Measurements from ENCODE around the gene GPR17. TPM values are rescaled to one million over a fixed set of nuclear protein-coding genes. Genes with fewer than 3 reads are reported as not detected.
A peak's percentile ranks its signal among the peaks of the same experiment; 100 is the strongest.

GPR17 gene
- total and polyA plus RNA-seq, 7 experiments from 2014 or later, result not detected

GRCh38 chr2:127645026-127645394, 943 bp upstream of the GPR17 start:
- H3K36me3 Mint-ChIP-seq, result no peaks in the 10 kb centered on the region
- H3K27me3 Mint-ChIP-seq, result no peaks in the 10 kb centered on the region
- no peak overlapping the region for H3K27ac ChIP-seq (ENCODE audit: low read depth, low read length)
- POLR2A ChIA-PET, result no interaction called here
- H3K27me3 ChIP-seq (ENCODE audit: control insufficient read depth in 2 of 2, insufficient read depth in 2 of 2, low read length in 2 of 2), result no peaks in the 10 kb centered on the region
- peaks cover 16 to 71% (median 57%) of the 10 kb centered on the region in 7 donors for H3K4me1 Mint-ChIP-seq
- no peak overlapping the region for H3K4me3 ChIP-seq (ENCODE audit: low read length)
- no peaks in the 10 kb centered on the region for H3K9me3 Mint-ChIP-seq
- CTCF ChIA-PET, result interaction anchor here (1.9 kb wide), 1 partner anchor 54 kb away, joined by 7 read pairs; no protein-coding TSS in a partner anchor
- H3K4me1 ChIP-seq (ENCODE audit: control insufficient read depth in 2 of 2, insufficient read depth in 2 of 2, low read length in 2 of 2), result peaks cover 3 to 41% of the 10 kb centered on the region in 2 donors
- ATAC-seq, result no peak
- DNase-seq, result no peak
- H3K4me3 Mint-ChIP-seq, result no peak overlapping the region
- intact Hi-C loops (cut with micrococcal nuclease), result no loop called here
- no peaks in the 10 kb centered on the region for H3K9me3 ChIP-seq (ENCODE audit: control insufficient read depth in 2 of 3, low read length in 3 of 3)
- H3K27ac Mint-ChIP-seq, result peak overlapping the region in 8 of 9 donors; percentile 7 to 96 (median 84)
- no peaks in the 10 kb centered on the region for H3K36me3 ChIP-seq (ENCODE audit: control insufficient read depth in 2 of 3, insufficient read depth in 3 of 3, low read length in 3 of 3)

- Histone ChIP-seq H3K4me3 (ENCODE audit: low read length) (no peak overlapping the region), H3K4me1 (ENCODE audit: control insufficient read depth in 2 of 2, insufficient read depth in 2 of 2, low read length in 2 of 2) (peaks cover 0 to 24% of the 10 kb centered on the region in 2 donors), H3K27me3 (ENCODE audit: control insufficient read depth in 2 of 2, insufficient read depth in 2 of 2, low read length in 2 of 2) (no peaks in the 10 kb centered on the region), H3K27ac (ENCODE audit: low read depth, low read length) (no peak overlapping the region), H3K9me3 (ENCODE audit: control insufficient read depth in 2 of 3, low read length in 3 of 3) (no peaks in the 10 kb centered on the region), H3K36me3 (ENCODE audit: control insufficient read depth in 2 of 3, insufficient read depth in 3 of 3, low read length in 3 of 3) (no peaks in the 10 kb centered on the region)
- peak overlapping the region in 6 of 9 donors; percentile 29 to 82 (median 68) for H3K27ac Mint-ChIP-seq
- no peaks in the 10 kb centered on the region for H3K27me3 Mint-ChIP-seq
- ChIA-PET CTCF (interaction anchor here (10.3 kb wide), 1 partner anchor 55 kb away, joined by 141 read pairs; no protein-coding TSS in a partner anchor), POLR2A (interaction anchor here (1.1 kb wide), 1 partner anchor 9 kb away, joined by 4 read pairs; no protein-coding TSS in a partner anchor)
- intact Hi-C loops (cut with micrococcal nuclease), result no loop called here
- no peak for ATAC-seq
- H3K36me3 Mint-ChIP-seq, result no peaks in the 10 kb centered on the region
- no peak for DNase-seq
- H3K4me1 Mint-ChIP-seq, result peaks cover 10 to 60% (median 47%) of the 10 kb centered on the region in 7 donors
- no peaks in the 10 kb centered on the region for H3K9me3 Mint-ChIP-seq
- no peak overlapping the region for H3K4me3 Mint-ChIP-seq
Measured at GRCh38 chr2:127646487-127647241, 711 bp downstream of the GPR17 start.

GRCh38 chr2:127647242-127648190, 1.6 kb downstream of the GPR17 start:
- peaks cover 10 to 55% (median 42%) of the 10 kb centered on the region in 7 donors for H3K4me1 Mint-ChIP-seq
- ATAC-seq, result no peak
- peak overlapping the region in 1 of 10 donors; percentile 76 for H3K4me3 Mint-ChIP-seq
- H3K36me3 Mint-ChIP-seq, result no peaks in the 10 kb centered on the region
- H3K27me3 Mint-ChIP-seq, result no peaks in the 10 kb centered on the region
- H3K9me3 Mint-ChIP-seq, result no peaks in the 10 kb centered on the region
- no peak overlapping the region for H3K27ac ChIP-seq (ENCODE audit: low read depth, low read length)
- intact Hi-C loops (cut with micrococcal nuclease), result loop anchor here (2.0 kb wide), 3 partner anchors 31 to 163 kb away; partner anchors contain the start of genes IWS1 (in 1 of the 2) and WDR33 (in 1 of the 2)
- no peak for DNase-seq
- peak overlapping the region in 7 of 9 donors; percentile 22 to 72 (median 46) for H3K27ac Mint-ChIP-seq
- ChIA-PET POLR2A (interaction anchor here (0.8 to 1.1 kb wide), 3 partner anchors 10 to 56 kb away, joined by 3 to 4 read pairs (median 4); no protein-coding TSS in a partner anchor), CTCF (interaction anchor here (10.3 kb wide), 1 partner anchor 56 kb away, joined by 141 read pairs; no protein-coding TSS in a partner anchor)
- no peaks in the 10 kb centered on the region for H3K27me3 ChIP-seq (ENCODE audit: control insufficient read depth in 2 of 2, insufficient read depth in 2 of 2, low read length in 2 of 2)
- H3K36me3 ChIP-seq (ENCODE audit: control insufficient read depth in 2 of 3, insufficient read depth in 3 of 3, low read length in 3 of 3), result no peaks in the 10 kb centered on the region
- H3K4me3 ChIP-seq (ENCODE audit: low read length), result no peak overlapping the region
- peaks cover 0 to 18% of the 10 kb centered on the region in 2 donors for H3K4me1 ChIP-seq (ENCODE audit: control insufficient read depth in 2 of 2, insufficient read depth in 2 of 2, low read length in 2 of 2)
- no peaks in the 10 kb centered on the region for H3K9me3 ChIP-seq (ENCODE audit: control insufficient read depth in 2 of 3, low read length in 3 of 3)

- ChIA-PET POLR2A (interaction anchor here (0.8 kb wide), 2 partner anchors 14 to 57 kb away, joined by 3 to 4 read pairs; no protein-coding TSS in a partner anchor), CTCF (interaction anchor here (10.3 kb wide), 1 partner anchor 57 kb away, joined by 141 read pairs; no protein-coding TSS in a partner anchor)
- Mint-ChIP-seq H3K4me3 (peak overlapping the region in 7 of 10 donors; percentile 25 to 76 (median 41)), H3K27me3 (no peaks in the 10 kb centered on the region), H3K27ac (peak overlapping the region in 7 of 9 donors; percentile 22 to 78 (median 62)), H3K4me1 (peaks cover 10 to 50% (median 39%) of the 10 kb centered on the region in 7 donors), H3K36me3 (no peaks in the 10 kb centered on the region), H3K9me3 (no peaks in the 10 kb centered on the region)
- ATAC-seq (no peak), DNase-seq (no peak)
- Histone ChIP-seq H3K27me3 (ENCODE audit: control insufficient read depth in 2 of 2, insufficient read depth in 2 of 2, low read length in 2 of 2) (no peaks in the 10 kb centered on the region), H3K4me1 (ENCODE audit: control insufficient read depth in 2 of 2, insufficient read depth in 2 of 2, low read length in 2 of 2) (peaks cover 0 to 10% of the 10 kb centered on the region in 2 donors), H3K27ac (ENCODE audit: low read depth, low read length) (no peak overlapping the region), H3K4me3 (ENCODE audit: low read length) (no peak overlapping the region), H3K9me3 (ENCODE audit: control insufficient read depth in 2 of 3, low read length in 3 of 3) (no peaks in the 10 kb centered on the region), H3K36me3 (ENCODE audit: control insufficient read depth in 2 of 3, insufficient read depth in 3 of 3, low read length in 3 of 3) (no peaks in the 10 kb centered on the region)
- intact Hi-C loops (cut with micrococcal nuclease), result loop anchor here (2.0 kb wide), 3 partner anchors 32 to 162 kb away; partner anchors contain the start of genes IWS1 (in 1 of the 2) and WDR33 (in 1 of the 2)
Measured at GRCh38 chr2:127648321-127648720, 2.4 kb downstream of the GPR17 start.

GRCh38 chr2:127649100-127649611, 3.2 kb downstream of the GPR17 start:
- Mint-ChIP-seq H3K4me3 (peak overlapping the region in 7 of 10 donors; percentile 47 to 78 (median 71)), H3K9me3 (no peaks in the 10 kb centered on the region), H3K27ac (peak overlapping the region in 6 of 9 donors; percentile 67 to 90 (median 82)), H3K4me1 (peaks cover 10 to 42% (median 34%) of the 10 kb centered on the region in 7 donors), H3K36me3 (no peaks in the 10 kb centered on the region), H3K27me3 (no peaks in the 10 kb centered on the region)
- CTCF ChIA-PET, result interaction anchor here (1.0 to 10.3 kb wide), 4 partner anchors 10 to 140 kb away, joined by 3 to 141 read pairs (median 8); no protein-coding TSS in a partner anchor
- ATAC-seq, result peak; percentile 22
- Histone ChIP-seq H3K27me3 (ENCODE audit: control insufficient read depth in 2 of 2, insufficient read depth in 2 of 2, low read length in 2 of 2) (no peaks in the 10 kb centered on the region), H3K4me1 (ENCODE audit: control insufficient read depth in 2 of 2, insufficient read depth in 2 of 2, low read length in 2 of 2) (peaks cover 0 to 9% of the 10 kb centered on the region in 2 donors), H3K9me3 (ENCODE audit: control insufficient read depth in 2 of 3, low read length in 3 of 3) (no peaks in the 10 kb centered on the region), H3K4me3 (ENCODE audit: low read length) (peak overlapping the region; percentile 15), H3K27ac (ENCODE audit: low read depth, low read length) (peak overlapping the region; percentile 18), H3K36me3 (ENCODE audit: control insufficient read depth in 2 of 3, insufficient read depth in 3 of 3, low read length in 3 of 3) (no peaks in the 10 kb centered on the region)
- intact Hi-C loops (cut with micrococcal nuclease), result loop anchor here (1.0 to 2.0 kb wide), 8 partner anchors 9 to 452 kb away; partner anchors contain the start of genes IWS1 (in 2 of the 2) and WDR33 (in 1 of the 2)
- DNase-seq, result peak in 4 of 9 donors; percentile 22 to 41 (median 38)
- POLR2A ChIA-PET, result interaction anchor here (1.3 kb wide), 1 partner anchor 52 kb away, joined by 3 read pairs; the partner anchor contains the start of gene SFT2D3
